DMS114 treated with DMSO at 0.1 percent for 48 hours (cell line): ENCODE results near the gene CD4.
"Not testable (repeated sequence)": the region's sequence is repeated elsewhere in the genome, so short reads cannot be mapped to it uniquely, and the experiment has no call there.

Experiments
- DNase-seq: peaks from one replicate; lab custom pipeline; 2025; ENCODE audit not compliant: unreplicated experiment; lab: John Stamatoyannopoulos, UW

The CD4 gene

DNA sequence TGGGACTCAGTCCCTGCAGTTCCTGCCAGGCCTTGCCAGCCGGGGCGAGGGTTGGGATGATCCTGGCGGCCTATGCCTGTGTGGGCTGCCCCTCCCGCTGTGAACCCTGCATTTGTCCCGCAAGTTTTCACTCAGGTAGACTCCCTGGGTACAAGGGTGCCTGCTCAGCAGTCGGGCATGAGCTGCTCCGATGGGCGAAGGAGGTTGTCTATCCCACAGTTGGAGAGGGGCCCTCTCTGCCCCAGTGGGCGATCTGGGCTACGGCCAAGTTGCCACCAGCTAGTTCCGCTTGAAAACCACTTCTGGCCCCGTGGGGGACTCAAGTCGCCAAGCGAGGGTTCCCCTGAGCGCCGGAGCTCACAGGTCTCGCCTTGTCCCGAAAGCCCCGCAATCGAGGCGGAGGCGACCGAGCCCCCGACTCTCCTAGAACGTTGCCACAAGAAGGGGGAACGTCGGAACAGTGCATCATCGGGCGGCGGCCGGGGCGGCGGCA, 77.6 kb downstream of the CD4 start:
- DNase-seq, result peak; percentile 75

DNA sequence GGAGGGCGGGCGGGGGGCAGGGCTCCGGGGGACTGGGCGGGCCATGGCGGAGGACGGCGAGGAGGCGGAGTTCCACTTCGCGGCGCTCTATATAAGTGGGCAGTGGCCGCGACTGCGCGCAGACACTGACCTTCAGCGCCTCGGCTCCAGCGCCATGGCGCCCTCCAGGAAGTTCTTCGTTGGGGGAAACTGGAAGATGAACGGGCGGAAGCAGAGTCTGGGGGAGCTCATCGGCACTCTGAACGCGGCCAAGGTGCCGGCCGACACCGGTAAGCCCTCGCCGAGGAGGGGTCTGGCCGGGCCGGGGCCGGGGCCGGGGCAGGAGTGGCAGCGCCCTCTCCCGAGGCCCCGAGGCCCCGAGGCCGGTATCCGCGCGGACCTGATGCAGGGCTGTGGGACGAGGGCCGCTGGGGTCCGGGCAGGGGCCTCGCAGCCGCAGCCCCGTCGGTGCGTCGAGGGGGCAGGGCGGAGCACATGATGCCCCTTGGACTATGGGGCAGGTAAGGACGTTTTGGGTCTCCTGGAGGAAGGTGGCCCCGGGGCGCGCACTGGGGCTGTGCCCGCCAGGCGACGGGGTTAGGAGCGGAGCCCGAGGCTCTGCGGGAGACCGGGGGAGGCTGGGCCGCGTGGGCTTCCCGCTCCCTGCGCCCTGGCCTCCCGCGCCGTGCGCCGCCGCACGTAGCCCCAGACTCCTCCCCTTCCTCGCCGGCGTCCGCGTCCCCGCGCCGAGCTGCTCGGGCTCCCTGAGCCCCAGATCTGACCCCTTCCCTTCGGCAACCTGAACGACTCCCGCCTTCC, 78.3 kb downstream of the CD4 start, which contains the start of gene TPI1:
TSS of gene TPI1 (plus strand) at position 119 of the 798 bp plus-strand sequence. CDS start at position 155, 36 bp downstream.
- DNase-seq, result no peak

DNA sequence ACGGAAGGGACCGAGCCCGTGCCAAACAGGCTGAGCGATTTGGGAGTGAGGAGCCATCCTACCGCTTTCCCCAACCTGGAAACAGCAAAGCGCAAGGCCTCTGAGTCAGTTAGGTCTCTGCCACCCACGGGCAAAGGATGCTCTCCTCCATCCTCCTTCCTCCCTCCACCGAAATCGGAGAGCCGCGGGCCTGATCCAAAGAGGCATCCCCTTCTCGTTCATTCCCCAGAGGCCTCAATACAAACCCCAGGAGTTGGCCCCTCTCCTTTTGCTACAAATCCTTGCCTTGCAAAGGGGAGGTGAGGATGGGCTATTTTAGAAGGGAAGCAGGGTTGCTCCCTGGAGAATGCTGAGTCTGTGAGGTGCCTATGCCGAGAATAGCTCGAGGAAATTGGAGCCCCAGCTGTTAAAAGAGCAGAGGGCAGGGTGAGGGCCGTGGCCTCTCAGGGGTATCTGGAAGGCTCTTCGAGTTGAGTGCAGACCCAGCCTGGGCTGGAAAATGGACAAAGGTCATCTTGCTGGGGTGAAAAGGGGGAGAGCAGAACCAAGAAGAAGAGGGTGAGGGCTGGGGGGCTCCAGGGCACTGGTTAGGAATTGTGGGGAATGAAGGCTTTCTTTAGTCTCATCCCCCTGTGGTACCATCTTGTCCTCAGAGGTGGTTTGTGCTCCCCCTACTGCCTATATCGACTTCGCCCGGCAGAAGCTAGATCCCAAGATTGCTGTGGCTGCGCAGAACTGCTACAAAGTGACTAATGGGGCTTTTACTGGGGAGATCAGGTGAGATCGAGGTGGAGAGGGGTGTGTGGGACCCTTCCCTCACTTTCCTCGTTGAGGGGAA, 79.1 kb downstream of the CD4 start:
- DNase-seq, result no peak

GRCh38 chr12:6869049-6870021, 80.0 kb downstream of the CD4 start:
- peak; percentile 60 for DNase-seq

GRCh38 chr12:6870304-6870703, 81.0 kb downstream of the CD4 start:
- DNase-seq, result not testable (repeated sequence)
